GM12878 (cell line): Measurements from ENCODE around the gene POFUT2.

Experiments
- CEBPB ChIP-seq, 2 experiments: fragments of 150-350 bp in 1 of 2; IDR thresholded peaks; 2 replicates each; pipeline ENCODE4 v1.6.1; 2012 to 2014; ENCODE audit warnings: low read depth in 2 of 2, low read length in 2 of 2, borderline replicate concordance in 1 of 2, inconsistent platforms in 1 of 2
- CHD2 ChIP-seq: IDR thresholded peaks from 2 replicates; pipeline ENCODE4 v1.6.1; 2011; ENCODE audit warnings: low read depth, low read length, improper control_type of control experiment, borderline replicate concordance
- MYC ChIP-seq: IDR thresholded peaks from 2 replicates; pipeline ENCODE4 v1.6.1; 2011; ENCODE audit warnings: mild to moderate bottlenecking, low read length, moderate library complexity, inconsistent platforms; ENCODE audit not compliant: insufficient read depth, insufficient replicate concordance, insufficient read length, severe bottlenecking
- NFYB ChIP-seq: IDR thresholded peaks from 2 replicates; pipeline ENCODE4 v1.6.1; 2011; ENCODE audit warnings: low read depth, mild to moderate bottlenecking, low read length, improper control_type of control experiment, moderate library complexity; ENCODE audit not compliant: insufficient read depth
- PAX5 ChIP-seq: IDR thresholded peaks from 2 replicates; pipeline ENCODE4 v1.6.1; 2011; ENCODE audit warnings: low read depth, low read length, borderline replicate concordance
- POLR2A ChIP-seq: IDR thresholded peaks from 2 replicates; pipeline ENCODE4 v1.6.1; 2011; ENCODE audit warnings: low read depth, mild to moderate bottlenecking, low read length
- POLR2AphosphoS5 ChIP-seq: IDR thresholded peaks from 2 replicates; pipeline ENCODE4 v1.6.1; 2011; ENCODE audit warnings: mild to moderate bottlenecking, low read length, inconsistent platforms
- RCOR1 ChIP-seq: conservative IDR thresholded peaks from 2 replicates; pipeline ENCODE4 v1.6.1; 2012; ENCODE audit warnings: low read depth, low read length, improper control_type of control experiment
- SUPT20H ChIP-seq: IDR thresholded peaks from 2 replicates; pipeline ENCODE4 v1.6.1; 2011; ENCODE audit warnings: low read depth, mild to moderate bottlenecking, low read length, moderate library complexity, borderline replicate concordance; ENCODE audit not compliant: control insufficient read depth
- TF ChIP-seq, protein P1 (sequence below): IDR thresholded peaks from 2 replicates; pipeline ENCODE4 v1.6.1; 2011; ENCODE audit warnings: low read depth, low read length, improper control_type of control experiment, borderline replicate concordance
- TF ChIP-seq, protein P2 (sequence below): IDR thresholded peaks from 2 replicates; pipeline ENCODE4 v1.6.1; 2012; ENCODE audit warnings: low read depth, low read length, improper control_type of control experiment
- TF ChIP-seq, protein P3 (sequence below), 3 experiments: IDR thresholded peaks in 2 of 3; conservative IDR thresholded peaks in 1 of 3; 2 replicates each; pipeline ENCODE4 v1.5.1; 2011; ENCODE audit warnings: low read depth in 3 of 3, low read length in 3 of 3, mild to moderate bottlenecking in 3 of 3, control low read depth in 2 of 3, moderate library complexity in 2 of 3, inconsistent platforms in 1 of 3, mixed read lengths in 1 of 3; ENCODE audit not compliant: control insufficient read depth in 2 of 3, insufficient read depth in 1 of 3; ENCODE audit errors: extremely low read depth in 1 of 3

DNA sequence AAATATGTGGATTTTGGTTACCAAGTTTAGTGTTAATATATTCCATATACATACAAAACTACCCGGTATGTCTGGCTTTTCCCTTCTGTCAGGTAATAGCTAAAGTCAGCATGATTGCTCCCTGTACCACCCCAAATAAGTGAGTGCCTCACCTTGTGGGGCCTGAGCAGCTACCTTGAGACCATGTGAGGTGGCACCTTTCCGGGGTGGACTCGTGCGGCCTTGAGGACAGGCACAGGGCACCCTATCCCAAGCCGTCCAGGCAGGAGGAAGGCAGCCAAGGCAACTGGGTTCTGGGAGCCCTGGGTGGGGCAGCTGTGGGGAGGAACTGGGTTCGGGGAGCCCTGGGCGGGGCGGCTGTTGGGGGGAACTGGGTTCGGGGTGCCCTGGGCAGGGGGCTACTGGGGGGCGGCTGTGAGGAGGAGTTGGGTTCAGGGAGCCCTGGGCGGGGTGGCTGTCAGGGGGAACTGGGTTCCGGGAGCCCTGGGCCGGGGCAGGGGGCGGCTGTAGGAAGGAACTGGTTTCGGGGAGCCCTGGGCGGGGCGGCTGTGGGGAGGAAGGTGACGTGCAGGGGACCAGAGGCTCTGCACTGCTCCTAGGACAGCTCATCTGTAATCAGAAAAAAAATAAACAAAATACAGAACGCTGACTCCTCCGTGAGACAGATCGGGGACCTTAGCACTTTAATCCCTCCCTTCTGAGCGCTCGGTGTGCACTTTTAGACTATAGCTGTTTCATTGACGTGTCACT lies 63.3 kb downstream of the POFUT2 start:
- TF ChIP-seq PAX5 (no peak), NFYB (no peak), SUPT20H (no peak), CEBPB (IDR thresholded peaks at IDR 0.05; ENCODE audit: borderline replicate concordance in 1 of 2, low read depth in 2 of 2, low read length in 2 of 2) (no peak), CHD2 (no peak), POLR2AphosphoS5 (no peak), POLR2A (no peak), MYC (no peak), RCOR1 (no peak)
- TF ChIP-seq, protein P1, sequence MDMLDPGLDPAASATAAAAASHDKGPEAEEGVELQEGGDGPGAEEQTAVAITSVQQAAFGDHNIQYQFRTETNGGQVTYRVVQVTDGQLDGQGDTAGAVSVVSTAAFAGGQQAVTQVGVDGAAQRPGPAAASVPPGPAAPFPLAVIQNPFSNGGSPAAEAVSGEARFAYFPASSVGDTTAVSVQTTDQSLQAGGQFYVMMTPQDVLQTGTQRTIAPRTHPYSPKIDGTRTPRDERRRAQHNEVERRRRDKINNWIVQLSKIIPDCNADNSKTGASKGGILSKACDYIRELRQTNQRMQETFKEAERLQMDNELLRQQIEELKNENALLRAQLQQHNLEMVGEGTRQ, result no peak
- TF ChIP-seq, protein P2, sequence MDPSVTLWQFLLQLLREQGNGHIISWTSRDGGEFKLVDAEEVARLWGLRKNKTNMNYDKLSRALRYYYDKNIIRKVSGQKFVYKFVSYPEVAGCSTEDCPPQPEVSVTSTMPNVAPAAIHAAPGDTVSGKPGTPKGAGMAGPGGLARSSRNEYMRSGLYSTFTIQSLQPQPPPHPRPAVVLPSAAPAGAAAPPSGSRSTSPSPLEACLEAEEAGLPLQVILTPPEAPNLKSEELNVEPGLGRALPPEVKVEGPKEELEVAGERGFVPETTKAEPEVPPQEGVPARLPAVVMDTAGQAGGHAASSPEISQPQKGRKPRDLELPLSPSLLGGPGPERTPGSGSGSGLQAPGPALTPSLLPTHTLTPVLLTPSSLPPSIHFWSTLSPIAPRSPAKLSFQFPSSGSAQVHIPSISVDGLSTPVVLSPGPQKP, result no peak
- TF ChIP-seq, protein P3, sequence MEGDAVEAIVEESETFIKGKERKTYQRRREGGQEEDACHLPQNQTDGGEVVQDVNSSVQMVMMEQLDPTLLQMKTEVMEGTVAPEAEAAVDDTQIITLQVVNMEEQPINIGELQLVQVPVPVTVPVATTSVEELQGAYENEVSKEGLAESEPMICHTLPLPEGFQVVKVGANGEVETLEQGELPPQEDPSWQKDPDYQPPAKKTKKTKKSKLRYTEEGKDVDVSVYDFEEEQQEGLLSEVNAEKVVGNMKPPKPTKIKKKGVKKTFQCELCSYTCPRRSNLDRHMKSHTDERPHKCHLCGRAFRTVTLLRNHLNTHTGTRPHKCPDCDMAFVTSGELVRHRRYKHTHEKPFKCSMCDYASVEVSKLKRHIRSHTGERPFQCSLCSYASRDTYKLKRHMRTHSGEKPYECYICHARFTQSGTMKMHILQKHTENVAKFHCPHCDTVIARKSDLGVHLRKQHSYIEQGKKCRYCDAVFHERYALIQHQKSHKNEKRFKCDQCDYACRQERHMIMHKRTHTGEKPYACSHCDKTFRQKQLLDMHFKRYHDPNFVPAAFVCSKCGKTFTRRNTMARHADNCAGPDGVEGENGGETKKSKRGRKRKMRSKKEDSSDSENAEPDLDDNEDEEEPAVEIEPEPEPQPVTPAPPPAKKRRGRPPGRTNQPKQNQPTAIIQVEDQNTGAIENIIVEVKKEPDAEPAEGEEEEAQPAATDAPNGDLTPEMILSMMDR (IDR thresholded peaks at IDR 0.05 in 2 of 3, conservative IDR thresholded peaks at IDR 0.05 in 1 of 3; ENCODE audit: control insufficient read depth in 2 of 3, extremely low read depth in 1 of 3, insufficient read depth in 1 of 3, low read depth in 3 of 3, low read length in 3 of 3), result no peak
